ENCODE data around the gene SREBF2. TPM values are rescaled to one million over a fixed set of nuclear protein-coding genes. Genes with fewer than 3 reads are reported as not detected.

The SREBF2 gene
- total RNA-seq, 1 donor from 2014 or later: 108 TPM

- no peak for DNase-seq (ENCODE audit: low read depth)
- TF ChIP-seq, protein P1, sequence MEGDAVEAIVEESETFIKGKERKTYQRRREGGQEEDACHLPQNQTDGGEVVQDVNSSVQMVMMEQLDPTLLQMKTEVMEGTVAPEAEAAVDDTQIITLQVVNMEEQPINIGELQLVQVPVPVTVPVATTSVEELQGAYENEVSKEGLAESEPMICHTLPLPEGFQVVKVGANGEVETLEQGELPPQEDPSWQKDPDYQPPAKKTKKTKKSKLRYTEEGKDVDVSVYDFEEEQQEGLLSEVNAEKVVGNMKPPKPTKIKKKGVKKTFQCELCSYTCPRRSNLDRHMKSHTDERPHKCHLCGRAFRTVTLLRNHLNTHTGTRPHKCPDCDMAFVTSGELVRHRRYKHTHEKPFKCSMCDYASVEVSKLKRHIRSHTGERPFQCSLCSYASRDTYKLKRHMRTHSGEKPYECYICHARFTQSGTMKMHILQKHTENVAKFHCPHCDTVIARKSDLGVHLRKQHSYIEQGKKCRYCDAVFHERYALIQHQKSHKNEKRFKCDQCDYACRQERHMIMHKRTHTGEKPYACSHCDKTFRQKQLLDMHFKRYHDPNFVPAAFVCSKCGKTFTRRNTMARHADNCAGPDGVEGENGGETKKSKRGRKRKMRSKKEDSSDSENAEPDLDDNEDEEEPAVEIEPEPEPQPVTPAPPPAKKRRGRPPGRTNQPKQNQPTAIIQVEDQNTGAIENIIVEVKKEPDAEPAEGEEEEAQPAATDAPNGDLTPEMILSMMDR (IDR thresholded peaks at IDR 0.05; ENCODE audit: insufficient read depth, low read length, poor library complexity, severe bottlenecking): no peak
- Histone ChIP-seq H3K4me3 (ENCODE audit: low read depth, low read length) (no peak overlapping the region), H3K27me3 (ENCODE audit: control insufficient read depth, insufficient read depth, low read length) (no peaks in the 10 kb centered on the region), H3K36me3 (ENCODE audit: control insufficient read depth, insufficient read depth, low read length) (no peaks in the 10 kb centered on the region)
These were observed 102.6 kb downstream of the SREBF2 start for GRCh38 chr22:41935509-41935908.

GRCh38 chr22:41936894-41937169 lies 103.9 kb downstream of the SREBF2 start:
- H3K36me3 ChIP-seq (ENCODE audit: control insufficient read depth, insufficient read depth, low read length): no peaks in the 10 kb centered on the region
- TF ChIP-seq, protein P1 (IDR thresholded peaks at IDR 0.05; ENCODE audit: insufficient read depth, low read length, poor library complexity, severe bottlenecking): no peak
- H3K4me3 ChIP-seq (ENCODE audit: low read depth, low read length): no peak overlapping the region
- no peaks in the 10 kb centered on the region for H3K27me3 ChIP-seq (ENCODE audit: control insufficient read depth, insufficient read depth, low read length)
- no peak for DNase-seq (ENCODE audit: low read depth)

- Histone ChIP-seq H3K36me3 (ENCODE audit: control insufficient read depth, insufficient read depth, low read length) (peaks cover 2% of the 10 kb centered on the region), H3K4me3 (ENCODE audit: low read depth, low read length) (no peak overlapping the region), H3K27me3 (ENCODE audit: control insufficient read depth, insufficient read depth, low read length) (no peaks in the 10 kb centered on the region)
- TF ChIP-seq, protein P1 (IDR thresholded peaks at IDR 0.05; ENCODE audit: insufficient read depth, low read length, poor library complexity, severe bottlenecking): no peak
- DNase-seq (ENCODE audit: low read depth): no peak
These were observed 107.3 kb downstream of the SREBF2 start for GRCh38 chr22:41939981-41940831.

GRCh38 chr22:41940832-41941765 lies 108.2 kb downstream of the SREBF2 start:
- no peak for DNase-seq (ENCODE audit: low read depth)
- Histone ChIP-seq H3K36me3 (ENCODE audit: control insufficient read depth, insufficient read depth, low read length) (peaks cover 2% of the 10 kb centered on the region), H3K27me3 (ENCODE audit: control insufficient read depth, insufficient read depth, low read length) (no peaks in the 10 kb centered on the region), H3K4me3 (ENCODE audit: low read depth, low read length) (no peak overlapping the region)
- TF ChIP-seq, protein P1 (IDR thresholded peaks at IDR 0.05; ENCODE audit: insufficient read depth, low read length, poor library complexity, severe bottlenecking): peak; percentile 84

GRCh38 chr22:41943661-41944209 lies 110.8 kb downstream of the SREBF2 start:
- DNase-seq (ENCODE audit: low read depth): no peak
- H3K36me3 ChIP-seq (ENCODE audit: control insufficient read depth, insufficient read depth, low read length): peaks cover 2% of the 10 kb centered on the region

More at GRCh38 chr22:41943661-41944209, 110.8 kb downstream of the SREBF2 start:
- H3K4me3 ChIP-seq (ENCODE audit: low read depth, low read length): no peak overlapping the region
- TF ChIP-seq, protein P1 (IDR thresholded peaks at IDR 0.05; ENCODE audit: insufficient read depth, low read length, poor library complexity, severe bottlenecking): no peak
- no peaks in the 10 kb centered on the region for H3K27me3 ChIP-seq (ENCODE audit: control insufficient read depth, insufficient read depth, low read length)

All from kidney epithelial cell (primary cell).